DOHH2 (cell line): ENCODE measurements around the gene NUP85.

Experiments
- H3F3A ChIP-seq: fragments of 200-600 bp; sonication (generic), shearing (Covaris generic); 2 replicates; pipeline ENCODE4 v1.6.0; 2016; ENCODE audit warnings: antibody characterized with exemption, mild to moderate bottlenecking; ENCODE audit not compliant: control insufficient read depth, insufficient read depth
- H3K27ac ChIP-seq: fragments of 200-600 bp; sonication (generic); 2 replicates; pipeline ENCODE4 v1.5.1; 2014; ENCODE audit warnings: low read depth, mild to moderate bottlenecking, low read length, moderate library complexity
- H3K27me3 ChIP-seq: fragments of 200-600 bp; sonication (generic); 2 replicates; pipeline ENCODE4 v1.6.1; 2014; ENCODE audit warnings: mild to moderate bottlenecking, low read length, mixed read lengths; ENCODE audit not compliant: control insufficient read depth
- H3K36me3 ChIP-seq: fragments of 200-600 bp; sonication (generic); 2 replicates; pipeline ENCODE4 v1.6.1; 2014; ENCODE audit warnings: mild to moderate bottlenecking, low read length, moderate library complexity, mixed read lengths; ENCODE audit not compliant: control insufficient read depth
- H3K4me1 ChIP-seq: fragments of 200-600 bp; sonication (generic); 2 replicates; pipeline ENCODE4 v1.6.1; 2014; ENCODE audit warnings: mild to moderate bottlenecking, low read length, mixed read lengths; ENCODE audit not compliant: control insufficient read depth
- H3K4me2 ChIP-seq: fragments of 200-600 bp; sonication (generic); 2 replicates; pipeline ENCODE4 v1.6.0; 2014; ENCODE audit warnings: mild to moderate bottlenecking, low read length, moderate library complexity
- H3K4me3 ChIP-seq: fragments of 200-600 bp; sonication (generic); 2 replicates; pipeline ENCODE4 v1.5.1; 2014; ENCODE audit warnings: mild to moderate bottlenecking, low read length, mixed read lengths
- H3K79me2 ChIP-seq: fragments of 200-600 bp; sonication (generic); 2 replicates; pipeline ENCODE4 v1.6.1; 2014; ENCODE audit warnings: mild to moderate bottlenecking, low read length, mixed read lengths; ENCODE audit not compliant: control insufficient read depth
- H3K9me2 ChIP-seq: fragments of 200-600 bp; sonication (generic); replicated peaks from 2 replicates; pipeline ENCODE4 v1.6.1; 2014; ENCODE audit warnings: mild to moderate bottlenecking, low read length, mixed read lengths; ENCODE audit not compliant: control insufficient read depth
- H3K9me3 ChIP-seq: fragments of 200-600 bp; sonication (generic); 2 replicates; pipeline ENCODE4 v1.6.1; 2014; ENCODE audit warnings: antibody characterized with exemption, low read length, mixed read lengths; ENCODE audit not compliant: control insufficient read depth, insufficient read depth
- H4K20me1 ChIP-seq: fragments of 200-600 bp; sonication (generic); 2 replicates; pipeline ENCODE4 v1.6.0; 2014; ENCODE audit warnings: low read depth, mild to moderate bottlenecking, antibody characterized with exemption, low read length, moderate library complexity; ENCODE audit not compliant: control insufficient read depth, insufficient read depth
- EZH2phosphoT487 ChIP-seq: fragments of 200-600 bp; sonication (generic); IDR thresholded peaks from 2 replicates; pipeline ENCODE4 v1.6.1; 2017; ENCODE audit warnings: borderline replicate concordance, mild to moderate bottlenecking, antibody characterized with exemption, low read length, moderate library complexity, mixed read lengths
- TF ChIP-seq, protein P1 (sequence below): fragments of 200-600 bp; sonication (generic); IDR thresholded peaks from one replicate; pipeline ENCODE4 v1.5.1; 2014; ENCODE audit warnings: antibody characterized with exemption, mild to moderate bottlenecking, low read depth, low read length; ENCODE audit not compliant: poor library complexity, severe bottlenecking

Gene NUP85

DNA sequence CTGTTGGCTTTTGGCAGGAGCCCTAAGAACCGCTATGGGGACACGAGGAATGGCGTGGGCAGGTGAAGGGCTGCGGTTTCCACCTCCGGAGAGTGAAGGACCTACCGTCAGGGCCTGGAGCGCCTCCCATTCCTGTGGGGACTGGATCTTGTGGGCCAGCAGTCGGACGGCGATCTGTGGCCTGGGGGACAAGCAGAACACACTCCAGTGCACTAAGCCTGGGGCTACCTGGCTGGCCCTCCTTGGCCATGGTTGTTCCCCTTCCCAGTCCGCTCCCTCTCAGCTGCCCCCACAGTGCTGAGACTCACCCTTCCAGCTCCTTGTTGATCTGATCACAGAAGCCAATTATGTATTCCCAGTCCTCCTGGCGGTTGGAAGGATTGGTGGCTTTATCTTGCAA is 40.9 kb downstream of the NUP85 start:
- Histone ChIP-seq H3K4me1 (peaks cover 45% of the 10 kb centered on the region), H4K20me1 (no peaks in the 10 kb centered on the region), H3K79me2 (peaks cover 43% of the 10 kb centered on the region), H3K27me3 (no peaks in the 10 kb centered on the region), H3K4me2 (no peak overlapping the region), H3K4me3 (no peak overlapping the region), H3K9me3 (no peaks in the 10 kb centered on the region), H3K9me2 (no peaks in the 10 kb centered on the region), H3K27ac (no peak overlapping the region), H3F3A (peaks cover 3% of the 10 kb centered on the region; the same call in 1 of the 2 replicates), H3K36me3 (peaks cover 58% of the 10 kb centered on the region)
- TF ChIP-seq EZH2phosphoT487 = no peak
- TF ChIP-seq, protein P1, sequence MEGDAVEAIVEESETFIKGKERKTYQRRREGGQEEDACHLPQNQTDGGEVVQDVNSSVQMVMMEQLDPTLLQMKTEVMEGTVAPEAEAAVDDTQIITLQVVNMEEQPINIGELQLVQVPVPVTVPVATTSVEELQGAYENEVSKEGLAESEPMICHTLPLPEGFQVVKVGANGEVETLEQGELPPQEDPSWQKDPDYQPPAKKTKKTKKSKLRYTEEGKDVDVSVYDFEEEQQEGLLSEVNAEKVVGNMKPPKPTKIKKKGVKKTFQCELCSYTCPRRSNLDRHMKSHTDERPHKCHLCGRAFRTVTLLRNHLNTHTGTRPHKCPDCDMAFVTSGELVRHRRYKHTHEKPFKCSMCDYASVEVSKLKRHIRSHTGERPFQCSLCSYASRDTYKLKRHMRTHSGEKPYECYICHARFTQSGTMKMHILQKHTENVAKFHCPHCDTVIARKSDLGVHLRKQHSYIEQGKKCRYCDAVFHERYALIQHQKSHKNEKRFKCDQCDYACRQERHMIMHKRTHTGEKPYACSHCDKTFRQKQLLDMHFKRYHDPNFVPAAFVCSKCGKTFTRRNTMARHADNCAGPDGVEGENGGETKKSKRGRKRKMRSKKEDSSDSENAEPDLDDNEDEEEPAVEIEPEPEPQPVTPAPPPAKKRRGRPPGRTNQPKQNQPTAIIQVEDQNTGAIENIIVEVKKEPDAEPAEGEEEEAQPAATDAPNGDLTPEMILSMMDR = no peak

DNA sequence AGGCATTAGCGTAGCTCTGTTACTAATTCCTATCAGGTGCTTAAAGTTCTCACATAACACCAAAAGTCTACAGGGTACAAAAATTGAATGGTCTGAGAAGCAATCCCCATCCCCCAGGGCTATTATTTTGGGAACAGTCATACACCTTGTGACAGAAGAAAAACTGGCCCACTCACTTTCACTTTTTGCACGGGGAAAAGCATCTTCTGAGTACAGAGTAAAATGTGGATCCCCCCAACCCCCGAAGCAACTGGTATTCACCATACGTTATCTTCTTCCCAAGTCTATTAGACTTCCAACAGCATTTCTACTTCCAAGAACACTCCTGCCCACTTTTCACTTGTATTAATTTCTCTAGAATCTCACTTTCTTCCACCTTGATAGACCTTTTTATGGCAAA is 44.1 kb downstream of the NUP85 start:
- Histone ChIP-seq H3K27me3 (no peaks in the 10 kb centered on the region), H4K20me1 (no peaks in the 10 kb centered on the region), H3K79me2 (peaks cover 61% of the 10 kb centered on the region), H3K9me3 (no peaks in the 10 kb centered on the region), H3K9me2 (no peaks in the 10 kb centered on the region), H3F3A (0 out of 2 replicates have a peak, but pooled peaks cover 3% of the 10 kb centered on the region), H3K36me3 (peaks cover 29% of the 10 kb centered on the region), H3K4me2 (no peak overlapping the region), H3K4me3 (no peak overlapping the region), H3K4me1 (peaks cover 51% of the 10 kb centered on the region), H3K27ac (no peak overlapping the region)
- TF ChIP-seq EZH2phosphoT487 = no peak
- TF ChIP-seq, protein P1 = no peak

DNA sequence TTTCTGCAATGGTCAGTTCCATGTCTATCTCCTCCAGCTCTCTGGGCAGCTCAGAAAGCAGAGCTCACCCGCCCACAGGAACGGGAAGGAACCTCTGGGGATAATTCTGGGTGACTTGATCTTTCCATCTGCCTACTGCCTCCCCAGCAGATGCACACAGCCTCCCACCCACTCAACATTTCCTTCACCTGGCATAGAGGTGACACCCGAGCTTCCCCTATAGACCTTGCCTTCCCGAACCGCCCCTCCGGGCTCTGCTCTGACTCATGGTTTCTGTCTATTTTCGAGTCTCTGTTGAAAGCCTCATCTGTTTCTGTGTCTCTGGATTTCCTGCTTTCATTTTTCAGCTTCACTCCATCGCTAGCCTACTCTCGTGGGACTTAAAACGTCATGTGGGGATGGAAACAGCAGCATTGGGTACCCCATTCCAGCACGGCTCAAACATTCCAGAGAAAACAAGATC is 44.6 kb downstream of the NUP85 start:
- Histone ChIP-seq H3K4me2 (peak overlapping the region; percentile 35; the same call in 1 of the 2 replicates), H3K4me3 (no peak overlapping the region), H3F3A (0 out of 2 replicates have a peak, but pooled peaks cover 3% of the 10 kb centered on the region), H3K79me2 (peaks cover 61% of the 10 kb centered on the region), H3K27ac (no peak overlapping the region), H3K27me3 (no peaks in the 10 kb centered on the region), H3K9me3 (no peaks in the 10 kb centered on the region), H3K9me2 (no peaks in the 10 kb centered on the region), H3K4me1 (peaks cover 46% of the 10 kb centered on the region), H3K36me3 (peaks cover 24% of the 10 kb centered on the region), H4K20me1 (no peaks in the 10 kb centered on the region)
- TF ChIP-seq, protein P1 = no peak
- no peak for TF ChIP-seq EZH2phosphoT487
